IPS DF 6.9 (cell line): ENCODE data around the gene FALEC.
A peak's percentile ranks its signal among the peaks of the same experiment; 100 is the strongest.

Source experiments
- DNase-seq: peaks from one replicate; pipeline ENCODE4 v3.0.0-alpha.2; 2013; ENCODE audit warnings: low read depth, low spot score
- H3K27ac ChIP-seq: one replicate; pipeline ENCODE4 v1.5.1; 2013; ENCODE audit warnings: low read length, control low read depth
- H3K27me3 ChIP-seq: 2 replicates; pipeline ENCODE4 v1.6.1; 2013; ENCODE audit warnings: mild to moderate bottlenecking, low read length; ENCODE audit not compliant: control insufficient read depth, insufficient read depth
- H3K36me3 ChIP-seq: 2 replicates; pipeline ENCODE4 v1.6.1; 2013; ENCODE audit warnings: low read length; ENCODE audit not compliant: control insufficient read depth, insufficient read depth
- H3K4me1 ChIP-seq: 2 replicates; pipeline ENCODE4 v1.6.1; 2013; ENCODE audit warnings: low read length; ENCODE audit not compliant: control insufficient read depth, insufficient read depth
- H3K4me3 ChIP-seq: 2 replicates; pipeline ENCODE4 v1.5.1; 2013; ENCODE audit warnings: mild to moderate bottlenecking, low read length
- H3K9me3 ChIP-seq: 2 replicates; pipeline ENCODE4 v1.6.1; 2013; ENCODE audit warnings: low read length, inconsistent platforms; ENCODE audit not compliant: control insufficient read depth, insufficient read depth
- WGBS: extraction: QIAGEN DNeasy Blood & Tissue Kit; methylation state at CpG from one replicate; pipeline ENCODE4 v1.1.7; 2013; ENCODE audit warnings: mixed read lengths, missing lambda C conversion rate; ENCODE audit not compliant: insufficient read length, insufficient coverage; 5-methylcytosine and 5-hydroxymethylcytosine counted together

FALEC gene

GRCh38 chr1:150574260-150575071 lies 58.9 kb downstream of the FALEC start:
- Histone ChIP-seq H3K36me3 (peaks cover 9% of the 10 kb centered on the region; the same call in 1 of the 2 replicates), H3K4me1 (peaks cover 1% of the 10 kb centered on the region; the same call in 1 of the 2 replicates), H3K27ac (no peak overlapping the region), H3K27me3 (no peaks in the 10 kb centered on the region), H3K9me3 (no peaks in the 10 kb centered on the region), H3K4me3 (no peak overlapping the region)
- DNase-seq: no peak
- WGBS: no CpG with 5 or more reads among the region's 6 CpGs

GRCh38 chr1:150575072-150575489 lies 59.5 kb downstream of the FALEC start:
- Histone ChIP-seq H3K27me3 (no peaks in the 10 kb centered on the region), H3K4me1 (no peaks in the 10 kb centered on the region), H3K4me3 (no peak overlapping the region), H3K36me3 (peaks cover 9% of the 10 kb centered on the region; the same call in 1 of the 2 replicates), H3K27ac (no peak overlapping the region), H3K9me3 (no peaks in the 10 kb centered on the region)
- no peak for DNase-seq
- no CpG with 5 or more reads among the region's 4 CpGs for WGBS

- Histone ChIP-seq H3K4me1 (no peaks in the 10 kb centered on the region), H3K36me3 (peaks cover 9% of the 10 kb centered on the region; the same call in 1 of the 2 replicates), H3K27ac (no peak overlapping the region), H3K27me3 (no peaks in the 10 kb centered on the region), H3K9me3 (no peaks in the 10 kb centered on the region), H3K4me3 (no peak overlapping the region)
- DNase-seq: no peak
- WGBS: no CpG with 5 or more reads among the region's 1 CpG
Measured at GRCh38 chr1:150575518-150576366, 60.2 kb downstream of the FALEC start.

GRCh38 chr1:150576367-150576711 lies 60.8 kb downstream of the FALEC start:
- Histone ChIP-seq H3K27me3 (no peaks in the 10 kb centered on the region), H3K36me3 (peaks cover 9% of the 10 kb centered on the region; the same call in 1 of the 2 replicates), H3K9me3 (no peaks in the 10 kb centered on the region), H3K4me1 (no peaks in the 10 kb centered on the region), H3K27ac (no peak overlapping the region), H3K4me3 (no peak overlapping the region)
- DNase-seq: no peak
- no CpG with 5 or more reads among the region's 4 CpGs for WGBS

GRCh38 chr1:150576794-150577556 lies 61.4 kb downstream of the FALEC start:
- Histone ChIP-seq H3K27ac (no peak overlapping the region), H3K4me3 (peak overlapping the region; percentile 31; the same call in 1 of the 2 replicates), H3K4me1 (no peaks in the 10 kb centered on the region), H3K9me3 (no peaks in the 10 kb centered on the region), H3K36me3 (peaks cover 9% of the 10 kb centered on the region; the same call in 1 of the 2 replicates), H3K27me3 (no peaks in the 10 kb centered on the region)
- WGBS: no CpG with 5 or more reads among the region's 2 CpGs
- DNase-seq: no peak

- Histone ChIP-seq H3K27me3 (no peaks in the 10 kb centered on the region), H3K27ac (no peak overlapping the region), H3K4me3 (peak overlapping the region; percentile 43; the same call in 1 of the 2 replicates), H3K4me1 (no peaks in the 10 kb centered on the region), H3K36me3 (peaks cover 9% of the 10 kb centered on the region; the same call in 1 of the 2 replicates), H3K9me3 (no peaks in the 10 kb centered on the region)
- no peak for DNase-seq
- no CpG with 5 or more reads among the region's 11 CpGs for WGBS
Measured at GRCh38 chr1:150577557-150578271, 62.2 kb downstream of the FALEC start.

- no peaks in the 10 kb centered on the region for H3K27me3 ChIP-seq
- DNase-seq: no peak
- no peak overlapping the region for H3K27ac ChIP-seq
- H3K9me3 ChIP-seq: no peaks in the 10 kb centered on the region
- H3K36me3 ChIP-seq: peaks cover 9% of the 10 kb centered on the region; the same call in 1 of the 2 replicates
- peak overlapping the region; percentile 43 for H3K4me3 ChIP-seq
- no peaks in the 10 kb centered on the region for H3K4me1 ChIP-seq
- no CpG with 5 or more reads among the region's 50 CpGs for WGBS
Measured at GRCh38 chr1:150578272-150579109, 62.9 kb downstream of the FALEC start.

- Histone ChIP-seq H3K4me3 (peak within 1 kb of the TSS; percentile 43), H3K36me3 (peaks cover 9% of the 10 kb centered on the region; the same call in 1 of the 2 replicates), H3K9me3 (no peaks in the 10 kb centered on the region), H3K27me3 (no peaks in the 10 kb centered on the region), H3K27ac (no peak within 1 kb of the TSS), H3K4me1 (no peaks in the 10 kb centered on the region)
- no CpG with 5 or more reads among the region's 94 CpGs for WGBS
- peak; percentile 70 for DNase-seq
Measured at GRCh38 chr1:150579110-150579944, 63.8 kb downstream of the FALEC start, which contains the start of gene MCL1. Gene MCL1, minus strand, starts transcription at chr1:150579610. Its CDS starts 80 bp downstream, at chr1:150579530.
